ENCODE data around the gene NOS2. TPM values are rescaled to one million over a fixed set of nuclear protein-coding genes. Genes with fewer than 3 reads are reported as not detected.
"Not testable (repeated sequence)": the region's sequence is repeated elsewhere in the genome, so short reads cannot be mapped to it uniquely, and the experiment has no call there.

Gene NOS2
- total RNA-seq, 2 experiments from 2014 or later: not detected

DNA sequence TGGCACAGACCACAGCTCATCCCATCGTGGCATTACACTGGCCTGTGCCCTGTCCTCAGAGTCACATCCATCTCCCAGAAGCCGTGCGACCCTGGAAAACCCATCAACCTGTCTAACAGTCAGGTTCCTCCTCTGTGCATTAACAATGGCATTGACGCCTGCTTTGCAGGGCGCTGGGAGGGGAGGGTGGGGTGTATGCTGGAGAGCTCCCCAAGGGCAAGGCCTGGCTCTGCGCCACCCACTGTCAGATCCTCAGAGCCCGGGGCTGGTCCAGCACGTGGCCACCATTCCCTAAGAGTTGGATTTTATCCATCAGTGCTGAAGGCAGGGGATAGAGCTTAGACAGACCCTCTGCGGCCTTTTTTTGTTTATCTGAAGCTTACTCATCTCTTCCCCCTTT lies 28.7 kb downstream of the NOS2 start:
- H3K4me1 Mint-ChIP-seq: no peaks in the 10 kb centered on the region
- H3K27ac Mint-ChIP-seq: no peak overlapping the region
- H3K27me3 Mint-ChIP-seq: no peaks in the 10 kb centered on the region
- H3K36me3 Mint-ChIP-seq (ENCODE audit: low read depth): no peaks in the 10 kb centered on the region
- CTCF ChIA-PET: interaction anchor here (1.2 kb wide), 1 partner anchor 34 kb away, joined by 3 read pairs; no protein-coding TSS in a partner anchor
- DNase-seq: no peak
- H3K4me3 Mint-ChIP-seq: no peak overlapping the region
- POLR2A ChIA-PET: no interaction called here
- H3K9me3 Mint-ChIP-seq: no peaks in the 10 kb centered on the region

GRCh38 chr17:27770877-27771276 lies 29.5 kb downstream of the NOS2 start:
- no peak for DNase-seq
- H3K9me3 Mint-ChIP-seq: no peaks in the 10 kb centered on the region
- H3K27ac Mint-ChIP-seq: no peak overlapping the region
- no peaks in the 10 kb centered on the region for H3K27me3 Mint-ChIP-seq
- no peaks in the 10 kb centered on the region for H3K36me3 Mint-ChIP-seq (ENCODE audit: low read depth)
- H3K4me1 Mint-ChIP-seq: no peaks in the 10 kb centered on the region
- H3K4me3 Mint-ChIP-seq: no peak overlapping the region
- ChIA-PET POLR2A (no interaction called here), CTCF (no interaction called here)

DNA sequence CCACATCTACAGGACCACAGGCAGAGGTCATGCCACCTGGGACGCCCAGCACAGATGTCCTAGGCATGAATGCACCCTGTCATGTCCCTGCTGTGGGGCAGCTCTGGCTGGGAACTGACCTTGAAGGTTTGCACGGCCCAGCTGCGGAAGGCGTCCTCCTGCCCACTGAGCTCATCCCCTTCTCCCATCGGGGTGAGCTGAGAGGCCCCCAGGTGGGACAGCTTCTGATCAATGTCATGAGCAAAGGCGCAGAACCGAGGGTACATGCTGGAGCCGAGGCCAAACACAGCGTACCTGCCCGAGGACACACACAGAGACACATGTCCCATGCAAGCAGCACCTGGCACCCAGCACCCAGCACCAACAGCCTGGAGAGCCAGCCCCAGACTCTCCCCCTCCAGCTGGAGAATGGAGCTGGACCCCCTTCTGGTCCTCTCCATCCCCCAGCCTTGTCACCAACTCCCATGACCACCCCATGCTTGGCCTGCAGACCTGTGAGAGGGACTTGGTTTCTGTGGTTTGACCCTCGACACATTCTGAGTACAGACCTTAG lies 31.4 kb downstream of the NOS2 start:
- Mint-ChIP-seq H3K27me3 (no peaks in the 10 kb centered on the region), H3K9me3 (no peaks in the 10 kb centered on the region), H3K4me1 (no peaks in the 10 kb centered on the region), H3K4me3 (no peak overlapping the region), H3K36me3 (ENCODE audit: low read depth) (no peaks in the 10 kb centered on the region), H3K27ac (no peak overlapping the region)
- ChIA-PET POLR2A (no interaction called here), CTCF (interaction anchor here (1.1 to 2.0 kb wide), 2 partner anchors 36 to 111 kb away, joined by 3 to 6 read pairs; no protein-coding TSS in a partner anchor)
- DNase-seq: no peak

DNA sequence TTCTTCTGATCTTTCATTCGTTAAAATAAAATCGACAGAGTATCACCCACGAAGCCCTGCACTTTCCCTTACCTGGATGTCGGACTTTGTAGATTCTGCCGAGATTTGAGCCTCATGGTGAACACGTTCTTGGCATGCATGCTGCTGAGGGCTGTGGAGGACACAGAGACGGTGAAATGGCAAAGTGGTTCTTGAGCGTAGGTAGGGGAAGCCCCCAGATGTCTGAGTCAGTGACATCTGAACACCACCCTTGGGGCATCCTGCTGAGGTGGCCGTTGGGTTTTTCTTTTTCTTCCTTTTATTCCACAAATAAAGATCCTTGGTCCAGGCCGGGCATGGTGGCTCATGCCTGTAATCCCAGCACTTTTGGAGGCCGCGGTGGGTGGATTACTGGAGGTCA lies 33.9 kb downstream of the NOS2 start:
- H3K36me3 Mint-ChIP-seq (ENCODE audit: low read depth): no peaks in the 10 kb centered on the region
- DNase-seq: no peak
- POLR2A ChIA-PET: no interaction called here
- H3K4me3 Mint-ChIP-seq: no peak overlapping the region
- H3K9me3 Mint-ChIP-seq: no peaks in the 10 kb centered on the region
- no peaks in the 10 kb centered on the region for H3K4me1 Mint-ChIP-seq
- H3K27ac Mint-ChIP-seq: no peak overlapping the region
- CTCF ChIA-PET: interaction anchor here (0.7 kb wide), 1 partner anchor 10 kb away, joined by 3 read pairs; no protein-coding TSS in a partner anchor
- H3K27me3 Mint-ChIP-seq: no peaks in the 10 kb centered on the region

- no peak for DNase-seq
- no peak overlapping the region for H3K27ac Mint-ChIP-seq
- H3K27me3 Mint-ChIP-seq: no peaks in the 10 kb centered on the region
- H3K4me1 Mint-ChIP-seq: no peaks in the 10 kb centered on the region
- H3K9me3 Mint-ChIP-seq: no peaks in the 10 kb centered on the region
- no peaks in the 10 kb centered on the region for H3K36me3 Mint-ChIP-seq (ENCODE audit: low read depth)
- CTCF ChIA-PET: interaction anchor here (1.0 kb wide), 1 partner anchor 13 kb away, joined by 3 read pairs; no protein-coding TSS in a partner anchor
- POLR2A ChIA-PET: no interaction called here
- no peak overlapping the region for H3K4me3 Mint-ChIP-seq
Measured at GRCh38 chr17:27765353-27765752, 35.0 kb downstream of the NOS2 start.

DNA sequence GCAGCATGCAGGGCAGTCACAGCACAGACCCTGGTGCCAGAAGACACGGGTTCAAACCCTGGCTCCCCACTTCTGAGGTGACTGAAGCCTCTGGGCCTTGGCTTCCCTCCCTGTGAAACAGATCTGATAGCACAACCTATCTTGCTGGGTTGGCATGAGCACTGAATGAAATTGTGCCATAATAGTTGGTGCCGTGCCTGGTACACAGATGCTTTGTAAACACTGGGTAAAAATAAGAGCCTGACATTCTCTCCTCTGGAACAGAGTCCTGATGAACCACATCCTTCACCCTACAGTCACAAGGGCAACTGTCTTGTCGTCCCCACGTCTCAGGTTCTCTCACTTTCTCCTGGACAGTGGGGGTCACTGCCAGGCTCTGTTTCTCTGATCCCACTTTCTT lies 35.7 kb downstream of the NOS2 start:
- POLR2A ChIA-PET: no interaction called here
- H3K27me3 Mint-ChIP-seq: no peaks in the 10 kb centered on the region
- no peak overlapping the region for H3K27ac Mint-ChIP-seq

GRCh38 chr17:27762527-27763305 lies 37.6 kb downstream of the NOS2 start:
- H3K9me3 Mint-ChIP-seq: no peaks in the 10 kb centered on the region
- POLR2A ChIA-PET: no interaction called here
- DNase-seq: peak; percentile 35
- no peak overlapping the region for H3K27ac Mint-ChIP-seq
- H3K4me1 Mint-ChIP-seq: no peaks in the 10 kb centered on the region
- CTCF ChIA-PET: interaction anchor here (1.4 kb wide), 1 partner anchor 117 kb away, joined by 6 read pairs; no protein-coding TSS in a partner anchor
- no peak overlapping the region for H3K4me3 Mint-ChIP-seq
- H3K27me3 Mint-ChIP-seq: no peaks in the 10 kb centered on the region
- no peaks in the 10 kb centered on the region for H3K36me3 Mint-ChIP-seq (ENCODE audit: low read depth)

More for the DNA sequence above, 35.7 kb downstream of the NOS2 start:
- Mint-ChIP-seq H3K4me3 (no peak overlapping the region), H3K36me3 (ENCODE audit: low read depth) (no peaks in the 10 kb centered on the region), H3K4me1 (no peaks in the 10 kb centered on the region), H3K9me3 (no peaks in the 10 kb centered on the region)
- no peak for DNase-seq
- CTCF ChIA-PET: no interaction called here

GRCh38 chr17:27760931-27761330 lies 39.4 kb downstream of the NOS2 start:
- H3K4me3 Mint-ChIP-seq; H3K27ac Mint-ChIP-seq; POLR2A ChIA-PET; H3K9me3 Mint-ChIP-seq; H3K27me3 Mint-ChIP-seq; H3K4me1 Mint-ChIP-seq; DNase-seq; H3K36me3 Mint-ChIP-seq (ENCODE audit: low read depth): not testable (repeated sequence)
- CTCF ChIA-PET: interaction anchor here (1.6 to 2.9 kb wide), 4 partner anchors 44 to 124 kb away, joined by 8 to 14 read pairs (median 11); no protein-coding TSS in a partner anchor

DNA sequence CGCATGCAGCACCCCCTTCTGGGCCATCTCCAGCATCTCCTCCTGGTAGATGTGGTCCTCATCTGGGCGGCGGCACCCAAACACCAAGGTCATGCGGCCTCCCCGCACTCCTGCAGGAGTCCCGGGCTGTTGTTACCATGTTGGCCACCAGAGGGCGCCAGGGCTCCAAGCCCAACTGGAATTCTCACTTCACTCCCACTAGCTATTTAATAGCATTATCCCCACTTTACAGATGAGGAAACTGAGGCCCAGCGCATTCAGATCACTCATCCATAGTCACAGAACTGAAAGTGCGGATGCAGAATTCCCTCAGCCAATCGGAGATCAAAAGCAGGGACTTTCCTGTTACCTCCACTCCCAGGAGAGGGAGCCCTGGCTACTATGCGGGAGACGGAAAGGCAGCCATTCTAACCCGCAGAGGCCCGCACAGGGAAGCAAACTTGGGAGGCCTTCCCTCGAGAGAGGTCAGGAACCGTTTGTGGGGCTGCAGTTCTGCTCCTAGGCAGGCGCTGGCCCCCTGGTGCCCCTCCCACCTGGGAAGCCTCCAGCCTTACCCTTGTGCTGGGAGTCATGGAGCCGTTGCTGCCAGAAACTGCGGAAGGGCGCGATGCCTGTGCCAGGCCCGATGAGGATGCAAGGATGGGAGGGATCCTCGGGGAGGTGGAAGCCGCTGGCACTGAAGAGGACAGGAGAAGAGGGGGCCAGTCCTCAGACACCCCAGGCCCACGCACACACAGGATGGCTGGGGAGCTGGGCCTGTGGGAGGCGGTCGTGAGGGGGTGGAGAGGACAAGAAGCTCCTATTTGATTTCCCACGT lies 40.1 kb downstream of the NOS2 start:
- Mint-ChIP-seq H3K9me3 (no peaks in the 10 kb centered on the region), H3K36me3 (ENCODE audit: low read depth) (no peaks in the 10 kb centered on the region), H3K4me3 (no peak overlapping the region), H3K27me3 (no peaks in the 10 kb centered on the region), H3K4me1 (no peaks in the 10 kb centered on the region), H3K27ac (no peak overlapping the region)
- DNase-seq: peak; percentile 73
- POLR2A ChIA-PET: no interaction called here
- CTCF ChIA-PET: interaction anchor here (0.7 to 2.9 kb wide), 9 partner anchors 12 to 492 kb away, joined by 3 to 14 read pairs (median 3); no protein-coding TSS in a partner anchor

- no peak for DNase-seq
- Mint-ChIP-seq H3K4me3 (no peak overlapping the region), H3K27ac (no peak overlapping the region), H3K9me3 (no peaks in the 10 kb centered on the region), H3K36me3 (ENCODE audit: low read depth) (no peaks in the 10 kb centered on the region), H3K4me1 (no peaks in the 10 kb centered on the region), H3K27me3 (no peaks in the 10 kb centered on the region)
- POLR2A ChIA-PET: no interaction called here
- CTCF ChIA-PET: interaction anchor here (0.7 to 2.9 kb wide), 8 partner anchors 13 to 493 kb away, joined by 3 to 14 read pairs (median 3); no protein-coding TSS in a partner anchor
Measured at GRCh38 chr17:27759528-27759927, 40.8 kb downstream of the NOS2 start.

DNA sequence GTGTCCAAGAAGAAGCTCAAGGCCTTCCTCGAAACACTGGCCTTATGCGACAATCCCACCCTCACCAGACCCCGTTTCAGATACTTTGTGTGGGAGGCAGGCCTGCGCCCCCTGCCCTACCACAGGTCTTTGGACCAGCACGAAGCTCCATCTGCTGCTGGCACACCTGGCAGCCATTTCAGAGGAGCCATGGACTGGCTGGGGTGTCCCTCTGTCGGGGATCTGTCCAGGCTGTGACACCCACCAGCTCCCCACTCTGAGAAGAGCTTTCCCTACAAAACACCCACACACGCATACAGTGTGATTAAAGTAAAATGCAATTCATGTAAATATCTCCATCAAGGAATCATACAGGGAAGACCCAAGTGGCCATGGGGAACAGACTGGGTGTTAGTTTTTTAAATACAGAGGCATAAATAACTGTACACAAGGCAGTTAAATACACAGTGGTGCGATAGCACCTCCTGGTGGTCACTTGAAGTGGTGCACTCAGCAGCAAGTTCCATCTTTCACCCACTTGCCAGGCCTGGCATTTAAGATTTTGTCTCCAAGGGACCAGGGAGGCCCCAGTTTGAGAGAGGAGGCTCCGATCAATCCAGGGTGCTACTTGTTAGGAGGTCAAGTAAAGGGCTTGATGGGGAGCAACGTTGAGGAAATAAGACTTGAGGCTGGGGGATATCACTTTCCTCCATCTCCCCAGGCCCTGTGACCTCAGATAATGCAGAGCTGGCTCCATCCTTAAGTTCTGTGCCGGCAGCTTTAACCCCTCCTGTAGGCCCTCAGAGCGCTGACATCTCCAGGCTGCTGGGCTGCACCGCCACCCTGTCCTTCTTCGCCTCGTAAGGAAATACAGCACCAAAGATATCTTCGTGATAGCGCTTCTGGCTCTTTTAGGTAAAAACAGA lies 43.6 kb downstream of the NOS2 start:
- no peaks in the 10 kb centered on the region for H3K4me1 Mint-ChIP-seq
- CTCF ChIA-PET: interaction anchor here (0.5 to 2.6 kb wide), 6 partner anchors 10 to 208 kb away, joined by 3 to 12 read pairs (median 6); partner anchors contain the start of gene LYRM9
- POLR2A ChIA-PET: no interaction called here
- H3K9me3 Mint-ChIP-seq: no peaks in the 10 kb centered on the region
- H3K27ac Mint-ChIP-seq: no peak overlapping the region
- peak; percentile 64 for DNase-seq
- H3K27me3 Mint-ChIP-seq: no peaks in the 10 kb centered on the region
- H3K36me3 Mint-ChIP-seq (ENCODE audit: low read depth): no peaks in the 10 kb centered on the region
- H3K4me3 Mint-ChIP-seq: no peak overlapping the region

Data from activated CD4-positive, alpha-beta T cell treated with anti-CD3 and anti-CD28 coated beads, Interleukin-2, amount 10 ng/mL, durations not matched to agents 7 days and 5 days (primary cell).